Activated CD4-positive, CD25-positive, alpha-beta regulatory T cell (primary cell): Measurements from ENCODE around the gene FITM1.
"Not testable (repeated sequence)": the region's sequence is repeated elsewhere in the genome, so short reads cannot be mapped to it uniquely, and the experiment has no call there.

Experiments
- DNase-seq, 4 experiments: peaks; one replicate each; lab custom pipeline; 2025; lab: John Stamatoyannopoulos, UW

Gene FITM1

GRCh38 chr14:24098229-24098926, 32.1 kb upstream of the FITM1 start:
- DNase-seq = no peak

- DNase-seq = no peak
These were observed 31.3 kb upstream of the FITM1 start for GRCh38 chr14:24098927-24099813.

- no peak for DNase-seq
These were observed 30.1 kb upstream of the FITM1 start for GRCh38 chr14:24100197-24100981.

- no peak for DNase-seq
These were observed 29.4 kb upstream of the FITM1 start for GRCh38 chr14:24100982-24101494.

- no peak for DNase-seq
These were observed 28.0 kb upstream of the FITM1 start for GRCh38 chr14:24102357-24103048.

DNA sequence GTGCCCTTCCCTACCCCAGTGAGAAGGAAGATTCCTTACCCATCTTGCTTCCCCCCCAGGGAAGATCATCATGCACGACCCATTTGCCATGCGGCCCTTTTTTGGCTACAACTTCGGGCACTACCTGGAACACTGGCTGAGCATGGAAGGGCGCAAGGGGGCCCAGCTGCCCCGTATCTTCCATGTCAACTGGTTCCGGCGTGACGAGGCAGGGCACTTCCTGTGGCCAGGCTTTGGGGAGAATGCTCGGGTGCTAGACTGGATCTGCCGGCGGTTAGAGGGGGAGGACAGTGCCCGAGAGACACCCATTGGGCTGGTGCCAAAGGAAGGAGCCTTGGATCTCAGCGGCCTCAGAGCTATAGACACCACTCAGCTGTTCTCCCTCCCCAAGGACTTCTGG, 27.0 kb upstream of the FITM1 start:
- no peak for DNase-seq

- DNase-seq = not testable (repeated sequence)
These were observed 24.7 kb upstream of the FITM1 start for GRCh38 chr14:24105609-24106239.

DNA sequence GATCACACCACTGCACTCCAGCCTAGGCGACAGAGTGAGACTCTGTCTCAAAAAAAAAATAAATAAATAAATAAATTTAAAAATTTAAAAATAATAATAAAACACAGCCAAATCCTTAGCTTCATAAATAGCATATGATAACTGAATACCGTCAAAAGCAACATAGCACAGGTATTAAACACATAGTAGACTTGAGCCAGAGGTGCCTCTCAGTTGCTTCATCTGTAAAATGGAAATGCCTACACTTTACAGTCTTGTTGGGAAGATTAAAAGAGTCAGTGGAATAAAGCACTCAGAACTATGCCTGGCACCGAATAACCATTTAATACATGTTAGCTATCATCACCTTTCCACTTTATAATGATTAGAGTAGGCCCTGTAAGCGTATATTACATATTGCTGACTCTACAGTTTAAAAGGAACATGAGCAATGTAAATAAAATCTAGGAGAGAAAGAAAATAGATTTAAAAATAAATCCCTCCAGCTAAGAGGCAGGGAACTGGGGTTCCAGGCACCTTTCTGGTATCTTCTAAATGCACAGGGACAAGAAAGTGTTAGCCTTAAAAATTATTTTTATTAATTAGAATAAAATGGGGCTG, 23.7 kb upstream of the FITM1 start:
- no peak for DNase-seq

GRCh38 chr14:24108336-24108874, 22.1 kb upstream of the FITM1 start:
- DNase-seq = no peak

DNA sequence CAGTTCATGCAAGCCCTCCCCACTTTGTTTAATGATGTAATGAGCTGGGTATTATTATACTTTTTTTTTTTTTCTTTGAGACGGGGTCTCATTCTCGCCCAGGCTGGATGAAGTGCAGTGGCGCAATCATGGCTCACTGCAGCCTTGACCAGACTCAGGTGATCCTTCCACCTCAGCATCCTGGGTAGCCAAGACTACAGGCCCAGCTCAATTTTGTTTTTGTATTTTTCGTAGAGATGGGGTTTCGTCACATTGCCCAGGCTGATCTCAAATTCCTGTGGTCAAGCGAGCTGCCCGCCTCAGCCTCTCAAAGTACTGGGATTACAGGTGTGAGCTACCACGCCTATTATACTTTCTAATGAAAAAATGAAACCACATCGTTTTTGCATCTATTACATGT, 20.4 kb upstream of the FITM1 start:
- no peak for DNase-seq

DNA sequence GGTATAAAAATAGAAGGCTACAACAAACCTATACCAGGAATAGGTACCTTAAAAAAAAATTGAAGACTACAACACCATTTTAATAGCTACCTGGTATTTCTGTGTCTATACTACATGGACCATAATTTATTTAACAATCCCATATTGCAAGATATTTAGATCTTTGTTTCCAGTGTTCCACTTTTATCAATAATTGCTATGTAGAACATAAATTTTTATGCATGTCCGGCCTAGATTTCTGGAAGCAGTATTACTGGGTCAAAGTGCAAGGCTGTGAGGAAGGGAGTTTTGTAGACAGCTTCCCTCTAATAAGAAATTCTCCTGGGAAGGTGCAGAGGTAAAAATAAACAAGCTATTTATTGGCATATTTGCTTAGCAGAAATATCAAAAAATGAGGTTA, 19.9 kb upstream of the FITM1 start:
- no peak for DNase-seq

DNA sequence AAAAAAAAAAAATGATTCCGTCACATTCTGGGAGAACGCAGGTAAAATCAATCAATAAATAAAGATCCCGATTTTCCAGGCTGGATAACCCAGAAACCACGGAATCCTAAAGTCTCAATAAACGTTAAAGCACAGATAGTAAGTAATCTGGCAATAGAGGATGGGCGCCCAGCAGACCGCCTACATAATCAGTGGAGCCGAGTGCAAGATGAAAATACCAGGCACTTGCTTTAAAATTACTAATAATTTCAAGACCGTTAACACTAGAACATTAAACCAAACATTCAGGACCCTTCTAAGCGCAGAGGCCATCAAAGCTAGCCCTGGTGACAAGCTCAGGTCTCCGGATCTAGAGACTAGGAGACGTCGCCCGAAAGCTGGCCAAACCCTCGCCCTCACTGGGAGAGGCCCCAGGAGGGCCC, 17.1 kb upstream of the FITM1 start:
- no peak for DNase-seq

- peak; percentile 41 to 65 (median 59) for DNase-seq
These were observed 16.5 kb upstream of the FITM1 start for GRCh38 chr14:24113801-24114531.

DNA sequence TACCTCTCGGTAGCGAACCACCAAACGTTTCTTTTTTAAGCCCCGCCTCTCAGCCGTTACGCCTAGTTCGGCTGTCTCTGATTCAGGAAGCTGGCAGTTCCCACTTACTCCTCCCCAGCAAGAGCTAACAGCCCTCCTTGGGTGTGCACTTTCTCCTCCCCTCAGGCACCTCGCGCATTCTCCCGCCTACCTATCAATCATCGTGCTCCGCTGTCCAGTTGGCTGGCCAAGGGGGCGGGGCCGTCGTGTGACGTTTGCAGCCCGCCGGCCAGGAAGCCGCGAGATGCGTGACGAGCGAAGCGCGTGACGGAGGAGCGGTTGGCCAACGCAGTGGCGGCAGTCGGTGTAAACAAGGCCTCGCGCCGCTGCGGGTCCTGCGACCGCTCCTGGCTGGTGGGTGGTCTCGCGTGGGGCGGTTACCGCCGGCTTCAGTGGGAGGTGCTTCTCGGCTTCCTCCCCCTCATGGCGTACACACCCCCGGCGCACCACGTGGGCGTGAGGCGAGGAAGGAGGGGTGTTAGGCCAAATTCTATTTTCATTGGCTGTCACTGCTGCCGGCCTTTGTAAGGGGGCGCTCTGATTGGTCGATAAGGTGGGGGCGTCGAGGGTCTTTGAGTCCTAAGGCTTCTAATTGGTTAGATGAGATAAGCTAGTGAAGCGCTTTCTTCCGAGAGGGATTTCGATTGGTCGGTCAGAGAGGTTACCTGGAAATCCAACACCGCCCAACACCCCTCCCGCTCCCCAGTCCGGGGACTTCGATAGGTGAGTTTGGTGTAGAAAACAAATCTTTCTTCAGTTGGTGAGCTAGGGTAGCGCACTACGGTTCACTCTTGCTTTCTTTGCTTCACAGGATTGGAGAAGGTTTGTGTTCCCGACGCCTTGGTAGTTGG, 15.7 kb upstream of the FITM1 start, which contains the start of the genes DCAF11 and NRL:
TSS of gene DCAF11 (plus strand) at position 246 of the 890 bp plus-strand sequence. CDS start 818 bp downstream, outside the sequence.
TSS of gene NRL (minus strand) at position 418 of the 890 bp plus-strand sequence. CDS start 32,101 bp downstream, outside the sequence.
- peak; percentile 96 to 97 (median 97) for DNase-seq

GRCh38 chr14:24115422-24116127, 14.9 kb upstream of the FITM1 start:
- no peak for DNase-seq

DNA sequence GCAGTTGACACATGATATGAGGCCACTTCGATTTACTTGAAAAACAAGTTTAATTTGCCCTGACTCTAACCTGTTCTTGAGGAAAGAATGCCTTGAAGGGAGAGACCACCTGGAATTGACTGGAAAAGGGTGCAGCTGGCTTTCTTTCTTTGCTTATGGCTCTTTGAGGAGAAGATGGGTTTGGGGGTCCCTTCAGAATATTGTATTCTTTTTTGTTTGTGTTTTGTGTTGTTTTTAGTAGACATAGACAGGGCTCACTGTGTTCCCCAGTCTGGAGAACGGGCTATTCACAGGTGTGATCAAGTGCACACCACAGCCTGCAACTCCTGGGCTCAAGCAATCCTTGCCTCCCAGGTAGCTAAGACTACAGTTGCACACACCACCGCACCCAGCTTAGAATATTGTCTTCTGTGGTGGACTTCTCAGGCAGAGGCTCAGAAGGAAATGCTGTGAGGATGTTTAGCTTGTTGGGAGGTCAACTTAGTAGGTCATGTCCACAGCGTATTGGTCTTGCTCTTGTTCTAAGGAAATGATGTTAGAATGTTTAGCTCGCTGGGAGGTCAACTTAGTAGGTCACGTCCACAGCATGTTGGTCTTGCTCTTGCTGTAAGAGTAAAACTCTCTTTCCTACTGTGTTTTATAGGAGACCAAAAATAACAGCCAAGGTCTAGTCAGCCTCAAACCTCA, 14.2 kb upstream of the FITM1 start:
- DNase-seq = no peak

DNA sequence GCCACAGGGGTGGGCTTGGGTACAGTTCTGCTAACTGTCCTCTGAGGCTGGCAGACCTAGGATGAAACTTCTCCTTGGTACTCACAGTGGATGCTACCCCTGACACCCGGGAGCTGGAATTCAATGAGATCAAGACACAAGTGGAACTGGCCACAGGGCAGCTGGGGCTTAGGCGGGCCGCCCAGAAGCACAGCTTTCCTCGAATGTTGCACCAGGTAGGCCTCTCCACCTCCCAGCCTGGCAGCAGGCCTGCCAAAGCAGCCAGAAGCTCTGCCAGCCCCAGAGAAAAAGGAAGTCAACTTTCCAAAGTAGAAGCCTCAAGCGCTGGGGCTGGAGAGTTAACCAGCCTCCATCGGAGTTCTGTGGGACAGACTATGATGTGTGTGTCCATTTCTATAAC, 13.3 kb upstream of the FITM1 start:
- no peak for DNase-seq
